ENCODE results near the gene EFNB1.

EFNB1 gene

GRCh38 chrX:68827848-68828624 lies 785 bp upstream of the EFNB1 start:
- peak; percentile 72 for DNase-seq (ENCODE audit: low spot score)

GRCh38 chrX:68829582-68830418 lies 979 bp downstream of the EFNB1 start:
- peak; percentile 31 for DNase-seq (ENCODE audit: low spot score)

- DNase-seq (ENCODE audit: low spot score) = no peak
Observed at GRCh38 chrX:68830419-68831404, 1.9 kb downstream of the EFNB1 start.

- DNase-seq (ENCODE audit: low spot score) = no peak
Observed at GRCh38 chrX:68831405-68832100, 2.7 kb downstream of the EFNB1 start.

GRCh38 chrX:68832101-68832416 lies 3.2 kb downstream of the EFNB1 start:
- peak; percentile 80 for DNase-seq (ENCODE audit: low spot score)

GRCh38 chrX:68832516-68833447 lies 4.0 kb downstream of the EFNB1 start:
- no peak for DNase-seq (ENCODE audit: low spot score)

GRCh38 chrX:68833448-68833805 lies 4.6 kb downstream of the EFNB1 start:
- no peak for DNase-seq (ENCODE audit: low spot score)

- no peak for DNase-seq (ENCODE audit: low spot score)
Observed at GRCh38 chrX:68833855-68834331, 5.1 kb downstream of the EFNB1 start.

GRCh38 chrX:68834371-68835103 lies 5.7 kb downstream of the EFNB1 start:
- DNase-seq (ENCODE audit: low spot score) = no peak

GRCh38 chrX:68835104-68835442 lies 6.3 kb downstream of the EFNB1 start:
- no peak for DNase-seq (ENCODE audit: low spot score)

GRCh38 chrX:68835468-68835867 lies 6.6 kb downstream of the EFNB1 start:
- no peak for DNase-seq (ENCODE audit: low spot score)

- no peak for DNase-seq (ENCODE audit: low spot score)
Observed at GRCh38 chrX:68837119-68837518, 8.3 kb downstream of the EFNB1 start.

GRCh38 chrX:68838571-68838910 lies 9.7 kb downstream of the EFNB1 start:
- DNase-seq (ENCODE audit: low spot score) = no peak

GRCh38 chrX:68839771-68840170 lies 10.9 kb downstream of the EFNB1 start:
- DNase-seq (ENCODE audit: low spot score) = no peak

GRCh38 chrX:68840256-68840655 lies 11.4 kb downstream of the EFNB1 start:
- DNase-seq (ENCODE audit: low spot score) = no peak

- no peak for DNase-seq (ENCODE audit: low spot score)
Observed at GRCh38 chrX:68841251-68842049, 12.6 kb downstream of the EFNB1 start.

- DNase-seq (ENCODE audit: low spot score) = no peak
Observed at GRCh38 chrX:68842351-68842750, 13.5 kb downstream of the EFNB1 start.

GRCh38 chrX:68842781-68843581 lies 14.2 kb downstream of the EFNB1 start:
- DNase-seq (ENCODE audit: low spot score) = no peak
